Body of pancreas (tissue), 4 donors: ENCODE results near the gene CCDC141. TPM values are rescaled to one million over a fixed set of nuclear protein-coding genes. Genes with fewer than 3 reads are reported as not detected.
A peak's percentile ranks its signal among the peaks of the same experiment; 100 is the strongest.

Experiments
- ATAC-seq: fragments of 150-250 bp; one replicate; pipeline ENCODE4 v1.9.1; 2016
- DNase-seq, 4 donors: peaks; one replicate each; pipeline ENCODE4 v3.0.0-alpha.2; 2019
- H3K27ac ChIP-seq, 4 donors: fragments of 200-600 bp; sonication (generic); 1 replicate in 3 of 4; 2 replicates in 1 of 4; pipeline versions ENCODE4 v1.5.1 to v1.6.1; 2016 to 2019; ENCODE audit warnings: mild to moderate bottlenecking in 1 of 4, mixed read lengths in 1 of 4, moderate library complexity in 1 of 4
- H3K27me3 ChIP-seq, 2 donors: fragments of 200-600 bp; sonication (generic); one replicate each; pipeline ENCODE4 v1.6.0; 2016; ENCODE audit warnings: mild to moderate bottlenecking in 1 of 2
- H3K36me3 ChIP-seq, 2 donors: fragments of 200-600 bp; sonication (generic); replicated peaks in 1 of 2; 2 replicates each; pipeline ENCODE4 v1.5.1; 2016; ENCODE audit warnings: low read depth in 2 of 2; ENCODE audit not compliant: insufficient read depth in 1 of 2
- H3K4me1 ChIP-seq: fragments of 200-600 bp; sonication (generic); one replicate; pipeline ENCODE4 v1.6.0; 2016
- H3K4me3 ChIP-seq, 2 donors: fragments of 200-600 bp; sonication (generic); 1 replicate in 1 of 2; 2 replicates in 1 of 2; pipeline ENCODE4 v1.5.1; 2016 to 2019
- H3K9me3 ChIP-seq, 3 donors: fragments of 200-600 bp; sonication (generic); 1 replicate in 2 of 3; 2 replicates in 1 of 3; pipeline ENCODE4 v1.5.1; 2016
- POLR2A ChIP-seq, 3 donors: fragments of 450-650 bp; IDR thresholded peaks; one replicate each; pipeline ENCODE4 v1.6.1; 2016; ENCODE audit warnings: antibody characterized with exemption in 3 of 3, mild to moderate bottlenecking in 2 of 3
- WGBS, 2 donors: methylation state at CpG; one replicate each; pipeline ENCODE4 v1.1.5; 2017; 5-methylcytosine and 5-hydroxymethylcytosine counted together
- intact Hi-C: fragments of 100-400 bp; cut with DNase I; formaldehyde crosslinking; loops from one replicate; pipeline ENCODE4 v1.15.1; 2023
- total RNA-seq, 2 donors: library from RNA; depleted of rRNA; stranded (reverse); fragments of >200 nt; gene quantifications; one replicate each; pipeline ENCODE4 v1.1.0, GENCODE V29; 2016
- TF ChIP-seq, protein P1 (sequence below), 7 experiments: fragments of 450-650 bp in 4 of 7; fragments of 200-600 bp in 3 of 7; sonication (generic) in 3 of 7; IDR thresholded peaks; one replicate each; pipeline ENCODE4 v1.5.1; 2016 to 2019; ENCODE audit warnings: antibody characterized with exemption in 7 of 7

The CCDC141 gene
- total RNA-seq, 2 donors from 2014 or later, result 13.7 to 19.4 TPM

- WGBS, 2 donors, result 76 to 81% methylated on average over 2 of the region's 2 CpGs
- Histone ChIP-seq H3K9me3 (no peaks in the 10 kb centered on the region), H3K4me1 (no peaks in the 10 kb centered on the region), H3K36me3 (no peaks in the 10 kb centered on the region), H3K4me3 (no peak overlapping the region), H3K27me3 (no peaks in the 10 kb centered on the region), H3K27ac (no peak overlapping the region)
- no peak for ATAC-seq
- TF ChIP-seq, protein P1, sequence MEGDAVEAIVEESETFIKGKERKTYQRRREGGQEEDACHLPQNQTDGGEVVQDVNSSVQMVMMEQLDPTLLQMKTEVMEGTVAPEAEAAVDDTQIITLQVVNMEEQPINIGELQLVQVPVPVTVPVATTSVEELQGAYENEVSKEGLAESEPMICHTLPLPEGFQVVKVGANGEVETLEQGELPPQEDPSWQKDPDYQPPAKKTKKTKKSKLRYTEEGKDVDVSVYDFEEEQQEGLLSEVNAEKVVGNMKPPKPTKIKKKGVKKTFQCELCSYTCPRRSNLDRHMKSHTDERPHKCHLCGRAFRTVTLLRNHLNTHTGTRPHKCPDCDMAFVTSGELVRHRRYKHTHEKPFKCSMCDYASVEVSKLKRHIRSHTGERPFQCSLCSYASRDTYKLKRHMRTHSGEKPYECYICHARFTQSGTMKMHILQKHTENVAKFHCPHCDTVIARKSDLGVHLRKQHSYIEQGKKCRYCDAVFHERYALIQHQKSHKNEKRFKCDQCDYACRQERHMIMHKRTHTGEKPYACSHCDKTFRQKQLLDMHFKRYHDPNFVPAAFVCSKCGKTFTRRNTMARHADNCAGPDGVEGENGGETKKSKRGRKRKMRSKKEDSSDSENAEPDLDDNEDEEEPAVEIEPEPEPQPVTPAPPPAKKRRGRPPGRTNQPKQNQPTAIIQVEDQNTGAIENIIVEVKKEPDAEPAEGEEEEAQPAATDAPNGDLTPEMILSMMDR (IDR thresholded peaks at IDR 0.05), result no peak
- TF ChIP-seq POLR2A (IDR thresholded peaks at IDR 0.05), result no peak
- intact Hi-C loops, result no loop called here
- DNase-seq, result no peak
Measured at GRCh38 chr2:178980815-178981214, 69.1 kb downstream of the CCDC141 start.

GRCh38 chr2:178978667-178979066 is 71.3 kb downstream of the CCDC141 start:
- intact Hi-C loops, result no loop called here
- H3K27ac ChIP-seq, result peak overlapping the region in 1 of 4 donors; percentile 10
- no peaks in the 10 kb centered on the region for H3K9me3 ChIP-seq
- H3K27me3 ChIP-seq, result no peaks in the 10 kb centered on the region
- DNase-seq (peak; percentile 8 to 63 (median 20)), ATAC-seq (peak; percentile 81)
- H3K36me3 ChIP-seq, result no peaks in the 10 kb centered on the region
- TF ChIP-seq, protein P1 (IDR thresholded peaks at IDR 0.05), result no peak
- no peak for TF ChIP-seq POLR2A (IDR thresholded peaks at IDR 0.05)
- no peaks in the 10 kb centered on the region for H3K4me1 ChIP-seq
- H3K4me3 ChIP-seq, result no peak overlapping the region
- 20 to 24% methylated on average over 2 of the region's 2 CpGs for WGBS, 2 donors

DNA sequence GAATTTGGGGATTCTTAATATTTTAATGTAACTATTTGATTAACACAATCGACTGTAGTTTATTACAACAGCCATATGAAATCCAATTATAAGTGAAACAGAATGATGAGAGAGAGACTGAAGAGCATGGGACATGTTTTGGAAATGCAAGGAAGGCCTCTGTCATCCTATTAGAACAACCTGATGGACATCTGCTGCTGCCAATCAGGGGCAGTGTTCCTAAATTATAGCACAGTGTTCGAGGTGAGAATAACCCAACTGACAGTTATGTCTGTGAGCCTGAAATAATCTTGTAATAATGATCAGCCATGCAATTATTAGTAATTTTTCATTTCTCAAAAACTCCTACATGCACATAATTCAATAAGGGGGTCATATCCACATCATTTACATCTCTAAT is 73.6 kb downstream of the CCDC141 start:
- no peaks in the 10 kb centered on the region for H3K4me1 ChIP-seq
- no peaks in the 10 kb centered on the region for H3K27me3 ChIP-seq
- no peaks in the 10 kb centered on the region for H3K9me3 ChIP-seq
- no peak overlapping the region for H3K27ac ChIP-seq
- intact Hi-C loops, result no loop called here
- no peaks in the 10 kb centered on the region for H3K36me3 ChIP-seq
- TF ChIP-seq, protein P1 (IDR thresholded peaks at IDR 0.05), result no peak
- no peak for TF ChIP-seq POLR2A (IDR thresholded peaks at IDR 0.05)
- DNase-seq (no peak), ATAC-seq (no peak)
- no peak overlapping the region for H3K4me3 ChIP-seq
- WGBS, 2 donors, result 77 to 80% methylated on average over 2 of the region's 2 CpGs

DNA sequence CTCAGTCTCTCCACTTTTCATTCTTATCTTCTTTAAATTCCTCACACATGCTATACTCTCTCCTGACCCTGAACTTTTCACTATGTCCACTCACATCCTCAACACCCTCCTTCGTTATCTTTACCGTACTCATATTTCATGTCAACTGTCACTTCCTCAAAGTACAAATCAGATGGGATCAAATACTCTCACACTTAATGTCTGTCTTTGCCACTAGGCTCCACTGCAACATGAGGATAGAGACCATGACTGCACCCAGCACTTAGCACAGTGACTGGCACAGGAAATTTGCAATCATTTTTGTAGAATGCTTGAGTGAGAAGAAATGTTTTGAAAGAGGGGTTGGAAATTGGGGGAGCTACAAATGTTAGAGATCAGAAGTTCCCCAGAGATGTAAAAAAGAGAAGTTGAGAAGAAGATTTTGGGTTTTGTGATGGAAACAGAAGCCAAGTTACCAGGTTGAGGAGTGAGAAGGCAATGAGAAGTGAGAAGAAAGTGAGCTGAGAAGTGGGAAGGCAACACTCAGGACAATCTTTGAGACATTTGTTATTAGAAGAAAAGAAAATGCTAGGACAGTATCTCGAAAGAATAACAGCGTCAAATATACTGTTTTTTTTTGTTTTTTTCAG is 87.0 kb downstream of the CCDC141 start:
- no peaks in the 10 kb centered on the region for H3K9me3 ChIP-seq
- no peaks in the 10 kb centered on the region for H3K36me3 ChIP-seq
- H3K4me3 ChIP-seq, result no peak overlapping the region
- H3K27me3 ChIP-seq, result no peaks in the 10 kb centered on the region
- ATAC-seq (no peak), DNase-seq (no peak)
- 73 to 74% methylated on average over 4 of the region's 4 CpGs for WGBS, 2 donors
- TF ChIP-seq POLR2A (IDR thresholded peaks at IDR 0.05), result no peak
- TF ChIP-seq, protein P1 (IDR thresholded peaks at IDR 0.05), result no peak
- no peak overlapping the region for H3K27ac ChIP-seq
- intact Hi-C loops, result no loop called here
- H3K4me1 ChIP-seq, result no peaks in the 10 kb centered on the region

- Histone ChIP-seq H3K4me3 (no peak overlapping the region), H3K9me3 (no peaks in the 10 kb centered on the region), H3K4me1 (no peaks in the 10 kb centered on the region), H3K27me3 (no peaks in the 10 kb centered on the region), H3K27ac (no peak overlapping the region), H3K36me3 (no peaks in the 10 kb centered on the region)
- 90% methylated on average over 1 of the region's 1 CpG for WGBS, 2 donors
- no peak for TF ChIP-seq POLR2A (IDR thresholded peaks at IDR 0.05)
- TF ChIP-seq, protein P1 (IDR thresholded peaks at IDR 0.05), result no peak
- DNase-seq (no peak), ATAC-seq (no peak)
- intact Hi-C loops, result no loop called here
Measured at GRCh38 chr2:178962152-178962551, 87.8 kb downstream of the CCDC141 start.
